Measurements from ENCODE around the gene KLF7.

The KLF7 gene

DNA sequence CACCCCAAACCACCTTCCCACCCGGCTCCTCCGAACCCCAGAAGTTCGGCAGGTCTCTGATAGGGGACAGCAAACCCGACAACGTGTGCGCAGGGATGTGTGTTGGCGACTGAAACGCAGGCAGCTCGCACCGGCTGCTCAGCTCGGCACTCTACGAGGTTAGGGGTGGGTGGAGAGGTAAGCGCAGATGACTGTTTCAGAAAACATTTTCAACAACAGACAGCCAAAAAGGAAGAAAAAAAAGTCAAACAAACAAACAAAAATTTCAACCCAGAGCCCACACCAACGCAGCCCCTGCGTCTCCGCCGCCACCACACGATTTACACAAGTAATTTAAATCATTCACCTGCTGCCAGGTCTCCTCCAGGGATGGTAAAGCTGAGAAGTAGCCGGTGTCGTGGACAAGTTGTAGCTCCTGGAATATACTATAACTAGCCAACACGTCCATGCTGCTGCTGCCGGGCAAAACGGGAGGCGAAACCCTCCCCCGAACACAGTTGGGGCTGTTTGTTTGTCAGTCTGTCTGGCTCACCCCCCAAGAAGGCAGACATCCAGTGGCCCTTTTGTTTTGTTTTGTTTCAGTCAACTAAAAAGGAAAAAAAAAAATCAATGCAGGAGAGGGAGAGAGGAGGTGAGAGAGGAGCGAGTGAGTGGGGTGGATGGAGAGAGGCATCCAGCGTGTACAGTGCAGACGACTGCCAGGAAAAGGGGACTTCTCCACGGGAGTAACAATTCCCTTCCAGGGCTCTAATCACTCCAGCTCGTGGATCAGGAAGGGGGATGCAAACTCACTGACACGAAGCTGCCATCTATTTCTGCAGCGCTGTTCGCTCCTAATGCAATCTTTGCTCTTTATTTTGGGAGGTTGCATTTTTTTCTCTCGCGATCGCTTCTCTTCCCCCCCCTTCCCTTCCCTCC lies at the start of gene KLF7:
Gene KLF7 (minus strand): TSS at position 828 of the 918 bp plus-strand sequence. CDS start 380 bp downstream, at position 448.
- no peak for DNase-seq (ENCODE audit: insufficient read length, low spot score)
- peak; percentile 45 for FAIRE-seq

GRCh38 chr2:207215308-207215707 lies 49.6 kb upstream of the KLF7 start:
- FAIRE-seq: no peak
- no peak for DNase-seq (ENCODE audit: insufficient read length, low spot score)

DNA sequence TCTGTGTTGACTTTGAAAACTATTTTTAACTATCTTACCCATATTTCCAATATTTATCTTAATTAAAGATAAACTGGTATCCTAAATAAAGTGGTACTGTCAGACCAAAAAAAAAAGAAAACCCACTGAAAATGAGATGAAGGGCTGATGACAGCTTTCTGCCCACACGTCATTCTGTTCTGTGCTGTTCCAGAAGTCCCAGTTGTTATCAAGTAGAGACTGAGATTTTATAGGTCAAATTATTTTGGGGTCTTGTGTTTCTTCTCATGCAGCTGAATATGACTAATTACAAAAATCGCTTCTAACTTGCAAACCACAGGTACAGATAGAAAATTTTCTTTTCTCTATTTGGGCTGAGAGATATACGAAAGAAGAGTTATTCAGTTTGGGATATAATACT lies 48.7 kb upstream of the KLF7 start:
- FAIRE-seq (no peak), DNase-seq (ENCODE audit: insufficient read length, low spot score) (no peak)

GRCh38 chr2:207206011-207206410 lies 40.3 kb upstream of the KLF7 start:
- DNase-seq (ENCODE audit: insufficient read length, low spot score) (no peak), FAIRE-seq (no peak)

DNA sequence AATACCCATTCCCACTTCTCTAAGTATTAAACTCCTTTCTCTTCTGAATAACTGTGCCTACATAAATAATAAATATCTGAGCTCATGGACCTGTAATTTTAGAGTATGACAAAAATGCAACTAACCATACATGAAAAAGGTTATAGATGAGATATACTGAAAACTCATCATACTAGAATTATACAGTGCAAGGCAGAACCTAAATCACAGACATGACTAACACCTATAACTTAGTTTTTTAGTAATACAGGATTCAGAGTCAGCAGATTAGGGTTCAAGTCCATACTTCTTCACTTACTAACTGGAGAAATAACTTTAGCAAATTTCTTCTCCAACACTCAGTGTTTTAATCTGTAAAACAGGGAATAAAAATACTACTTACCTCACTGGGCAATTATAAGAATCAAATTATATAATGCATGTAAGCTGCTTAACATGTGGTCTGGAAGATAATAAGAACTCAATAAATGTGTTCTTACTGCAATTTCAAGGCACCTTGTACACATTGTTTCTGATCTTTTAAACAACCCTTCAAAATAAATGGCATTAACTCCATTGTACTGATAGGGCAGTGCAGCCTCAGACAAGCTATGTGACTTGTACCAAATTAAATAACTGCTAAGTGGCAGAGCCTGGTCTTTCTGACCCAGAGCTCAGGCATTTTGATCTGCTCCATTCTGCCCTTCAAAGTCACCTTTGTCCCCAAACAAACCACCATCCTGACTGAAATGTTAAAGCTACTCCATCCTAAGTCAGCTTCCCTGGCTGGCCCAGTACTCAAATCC lies 39.6 kb upstream of the KLF7 start:
- DNase-seq (ENCODE audit: insufficient read length, low spot score): no peak
- FAIRE-seq: no peak

- FAIRE-seq (no peak), DNase-seq (ENCODE audit: insufficient read length, low spot score) (no peak)
Observed at GRCh38 chr2:207203056-207203455, 37.3 kb upstream of the KLF7 start.

DNA sequence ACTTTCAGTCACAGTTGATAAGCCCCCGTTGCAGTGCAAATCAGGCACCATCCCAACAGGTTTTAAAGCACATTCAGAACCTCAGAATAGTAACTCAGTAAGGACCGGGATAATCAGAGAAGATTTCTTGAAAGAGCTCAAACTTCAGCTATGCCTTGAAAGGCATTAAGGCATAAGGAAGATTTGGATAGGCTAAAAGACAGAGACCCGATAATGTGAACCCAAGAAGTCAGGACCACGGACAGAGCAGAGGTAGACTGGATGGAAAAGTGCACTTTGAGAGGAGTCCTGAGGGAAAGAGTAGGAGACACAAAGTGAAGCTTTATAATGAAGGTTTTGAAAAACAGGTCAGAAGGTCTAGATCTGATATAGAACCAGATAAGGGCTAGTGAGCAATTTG lies 36.9 kb upstream of the KLF7 start:
- FAIRE-seq (no peak), DNase-seq (ENCODE audit: insufficient read length, low spot score) (no peak)

- FAIRE-seq (no peak), DNase-seq (ENCODE audit: insufficient read length, low spot score) (no peak)
Observed at GRCh38 chr2:207201416-207201815, 35.7 kb upstream of the KLF7 start.

GRCh38 chr2:207200136-207200535 lies 34.4 kb upstream of the KLF7 start:
- FAIRE-seq (no peak), DNase-seq (ENCODE audit: insufficient read length, low spot score) (no peak)

DNA sequence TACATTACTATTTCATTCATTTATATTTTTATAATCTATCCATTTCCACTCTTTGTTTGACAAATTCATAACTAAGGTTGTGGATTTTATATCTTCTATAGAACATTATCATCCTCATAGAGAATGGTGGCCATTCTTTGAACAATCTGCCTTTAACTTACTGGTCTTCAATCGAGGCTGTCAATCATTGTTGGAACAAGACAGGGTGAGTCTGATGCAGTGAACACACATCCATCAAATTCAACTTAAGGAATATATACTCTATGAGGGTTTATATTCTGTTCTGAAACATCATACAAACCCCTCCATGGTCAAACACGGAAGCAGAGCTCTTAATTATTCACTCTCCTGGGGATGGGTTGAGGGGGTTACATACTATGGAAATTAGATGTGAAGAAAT lies 28.3 kb upstream of the KLF7 start:
- no peak for DNase-seq (ENCODE audit: insufficient read length, low spot score)
- no peak for FAIRE-seq

GRCh38 chr2:207188626-207189419 lies 23.1 kb upstream of the KLF7 start:
- FAIRE-seq: no peak
- no peak for DNase-seq (ENCODE audit: insufficient read length, low spot score)

DNA sequence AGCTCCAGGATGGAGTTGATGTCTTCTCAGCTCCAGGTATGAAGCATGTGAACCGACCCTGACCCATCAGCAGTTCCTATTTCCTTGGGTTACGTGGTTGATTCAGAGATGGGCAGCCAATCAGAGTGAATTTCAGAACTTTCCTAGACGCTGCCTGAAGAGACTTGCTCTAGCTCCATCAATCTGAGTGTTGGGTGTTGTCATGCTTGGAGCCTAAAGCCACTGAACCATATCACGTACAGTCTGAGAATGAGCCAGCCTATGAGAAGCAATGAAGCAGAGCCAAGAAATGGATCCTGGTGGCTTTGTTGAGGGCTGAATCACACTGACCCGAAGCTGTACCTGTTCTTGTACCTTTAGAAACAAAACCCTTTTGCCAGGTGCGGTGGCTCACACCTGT lies 19.6 kb upstream of the KLF7 start:
- FAIRE-seq: no peak

DNA sequence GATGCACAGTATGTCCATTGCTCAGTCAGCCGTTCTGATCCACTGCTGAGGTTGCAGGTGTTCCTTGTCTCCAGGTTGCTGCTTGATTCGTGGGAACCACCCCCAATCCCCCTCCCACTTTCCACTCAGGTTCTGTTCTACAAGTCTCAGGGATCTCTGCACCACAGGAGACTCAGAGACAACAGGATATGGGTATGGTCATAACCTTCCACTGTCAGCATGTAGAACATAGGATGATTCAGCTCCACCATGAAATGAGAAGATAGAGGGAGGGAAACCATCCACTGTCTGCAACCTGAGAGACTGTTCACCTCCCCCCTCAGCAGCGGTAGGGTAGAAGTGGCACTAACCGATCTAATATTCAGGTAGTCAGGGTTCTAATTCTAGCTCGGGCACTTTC lies 19.0 kb upstream of the KLF7 start:
- DNase-seq (ENCODE audit: insufficient read length, low spot score): no peak
- no peak for FAIRE-seq

More for the DNA sequence above, 19.6 kb upstream of the KLF7 start:
- no peak for DNase-seq (ENCODE audit: insufficient read length, low spot score)

- no peak for DNase-seq (ENCODE audit: insufficient read length, low spot score)
- FAIRE-seq: no peak
Observed at GRCh38 chr2:207184348-207184747, 18.6 kb upstream of the KLF7 start.

- FAIRE-seq (no peak), DNase-seq (ENCODE audit: insufficient read length, low spot score) (no peak)
Observed at GRCh38 chr2:207183506-207183905, 17.8 kb upstream of the KLF7 start.

DNA sequence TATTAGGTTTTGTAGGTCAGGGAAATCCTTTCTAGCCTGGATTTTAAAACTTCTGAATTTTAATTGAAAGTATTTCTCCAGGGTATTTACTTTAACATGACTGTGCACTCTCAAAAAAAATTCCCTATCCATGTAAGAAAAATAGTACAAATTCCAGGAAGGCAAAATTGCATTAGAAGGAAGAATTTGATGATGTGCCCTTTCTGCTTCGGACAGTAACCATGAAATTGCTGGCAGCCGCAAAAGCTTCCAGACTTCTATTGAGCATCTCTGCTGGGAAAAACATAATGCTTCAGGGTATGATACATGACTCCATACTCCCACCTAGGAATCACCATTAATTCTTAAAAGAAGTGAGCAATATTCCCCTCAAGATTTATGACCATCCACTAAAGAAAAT lies 17.2 kb upstream of the KLF7 start:
- no peak for FAIRE-seq
- DNase-seq (ENCODE audit: insufficient read length, low spot score): no peak

- FAIRE-seq: no peak
- no peak for DNase-seq (ENCODE audit: insufficient read length, low spot score)
Observed at GRCh38 chr2:207181526-207182274, 16.0 kb upstream of the KLF7 start.

DNA sequence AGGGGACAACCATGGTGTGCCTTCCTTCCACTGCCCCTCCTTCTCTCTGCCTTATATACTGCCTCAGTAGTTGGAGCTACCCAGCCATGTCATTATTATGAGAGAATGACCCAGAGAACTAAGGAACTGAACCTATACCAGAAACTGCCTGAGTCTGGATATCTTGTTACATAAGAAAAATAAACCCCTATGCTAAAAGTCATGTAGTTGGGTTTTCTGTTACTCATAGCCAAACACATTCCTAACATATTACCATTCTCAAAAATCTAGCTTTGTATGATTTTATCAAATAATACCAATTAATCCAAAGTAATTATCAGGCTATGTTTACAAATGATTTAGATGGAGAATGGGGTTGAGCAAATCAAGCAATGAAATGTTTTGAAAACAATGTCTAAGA lies 15.0 kb upstream of the KLF7 start:
- no peak for DNase-seq (ENCODE audit: insufficient read length, low spot score)
- FAIRE-seq: no peak

DNA sequence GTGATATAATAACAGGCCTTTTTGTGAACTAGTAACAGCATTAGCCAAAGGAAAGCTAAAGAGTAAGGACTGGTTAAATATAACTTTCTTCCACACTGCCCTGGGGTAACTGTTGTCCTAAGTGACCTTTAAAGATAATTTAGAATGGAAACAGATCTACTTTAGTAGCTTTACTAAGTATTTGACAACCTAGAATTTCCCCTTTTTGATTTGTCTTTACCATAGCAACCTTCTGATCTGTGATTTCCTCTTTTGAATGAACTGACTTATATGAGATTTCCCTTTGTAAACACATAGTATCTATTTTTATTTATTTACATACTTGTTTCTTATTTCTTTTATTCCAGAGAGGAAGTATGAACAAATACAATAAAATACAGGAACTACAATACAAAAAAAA lies 10.5 kb upstream of the KLF7 start:
- DNase-seq (ENCODE audit: insufficient read length, low spot score) (no peak), FAIRE-seq (no peak)

GRCh38 chr2:207173641-207174040 lies 7.9 kb upstream of the KLF7 start:
- DNase-seq (ENCODE audit: insufficient read length, low spot score) (no peak), FAIRE-seq (no peak)
